HFFc6 (cell line): Measurements from ENCODE around the gene SPOCK1. TPM values are rescaled to one million over a fixed set of nuclear protein-coding genes. Genes with fewer than 3 reads are reported as not detected.
"Not testable (repeated sequence)": the region's sequence is repeated elsewhere in the genome, so short reads cannot be mapped to it uniquely, and the experiment has no call there.

Experiments used
- DNase-seq: peaks from one replicate; pipeline ENCODE4 v3.0.0-alpha.2; 2018
- H3K27ac Mint-ChIP-seq: 2 replicates; pipeline ENCODE4 v1.8.0; 2020; ENCODE audit warnings: mild to moderate bottlenecking, mixed read lengths
- H3K27me3 Mint-ChIP-seq: 2 replicates; pipeline ENCODE4 v1.8.0; 2021; ENCODE audit warnings: mild to moderate bottlenecking, moderate library complexity, mixed read lengths; ENCODE audit not compliant: insufficient read depth
- H3K36me3 Mint-ChIP-seq: 2 replicates; pipeline ENCODE4 v1.8.0; 2021; ENCODE audit warnings: low read depth, mixed read lengths
- H3K4me1 Mint-ChIP-seq: 2 replicates; pipeline ENCODE4 v1.8.0; 2020; ENCODE audit warnings: low read depth, mixed read lengths
- H3K4me3 Mint-ChIP-seq: 2 replicates; pipeline ENCODE4 v1.8.0; 2020; ENCODE audit warnings: mild to moderate bottlenecking, moderate library complexity, mixed read lengths
- H3K9me3 Mint-ChIP-seq: 2 replicates; pipeline ENCODE4 v1.8.0; 2020; ENCODE audit warnings: mild to moderate bottlenecking, mixed read lengths
- long read RNA-seq: library from polyadenylated mRNA; unstranded; transcript quantifications from one replicate; pipeline ENCODE4 v2.0.0, GENCODE V29; 2019
- total RNA-seq, 6 experiments: library from RNA; stranded (reverse); fragmentation: NEBNext Ultra II Directional; extraction: Animal tissue kit (Norgen Biotek cat#: 25700); gene quantifications; 2 replicates in 1 of 6; 3 replicates in 5 of 6; pipeline ENCODE4 v1.2.3, GENCODE V29; 2021
- TF ChIP-seq, protein P1 (sequence below): fragments of 200-600 bp; sonication (generic); IDR thresholded peaks from 2 replicates; pipeline ENCODE4 v1.5.0; 2021; ENCODE audit warnings: antibody characterized with exemption, mild to moderate bottlenecking

The SPOCK1 gene
- 100 to 1,000 TPM; 111 to 170 (median 125) TPM for total RNA-seq
- long read RNA-seq, partial matches to known transcripts = 0 of 9 reads
- long read RNA-seq, other reads (novel, unspliced or antisense) = 9 of 9 reads

DNA sequence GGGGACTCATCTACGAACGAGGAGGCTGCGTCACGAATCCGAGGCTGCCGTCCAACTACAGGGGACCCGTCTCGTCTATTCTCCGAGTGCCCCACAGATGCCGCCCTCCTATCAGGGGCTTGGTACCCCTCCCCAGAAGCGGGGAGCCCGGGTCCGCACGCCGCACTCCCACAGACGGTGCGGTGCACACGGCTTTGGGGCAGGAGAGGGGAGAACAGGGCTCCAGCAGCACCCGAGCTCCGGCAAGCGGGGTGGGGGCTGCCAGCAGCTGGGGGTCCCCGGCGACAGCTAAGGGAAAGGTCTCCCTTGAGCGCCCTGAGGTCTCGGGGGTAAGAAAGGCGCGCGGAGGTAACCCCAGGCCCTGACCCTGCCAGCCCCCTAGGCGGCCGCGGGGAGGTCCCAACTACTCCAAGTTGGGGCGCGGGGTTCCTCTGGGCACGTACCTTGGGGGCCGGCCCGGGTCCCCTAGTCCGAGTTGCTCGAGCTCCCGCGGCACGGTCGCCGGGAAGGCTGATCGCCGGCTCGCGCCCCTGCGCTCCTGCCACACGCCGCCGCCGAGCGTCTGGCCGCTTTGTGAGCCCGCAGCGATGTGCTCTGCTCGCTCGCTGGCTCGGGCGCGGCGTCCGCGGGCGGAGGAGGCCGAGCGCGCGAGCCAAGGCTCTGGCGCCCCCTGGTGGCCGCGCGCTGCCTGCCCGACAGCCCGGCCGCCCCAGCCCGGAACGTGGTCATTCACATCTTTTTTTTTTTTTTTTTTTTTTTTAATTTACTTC, at the start of gene SPOCK1:
SPOCK1 (minus strand) TSS at position 591 of the 770 bp plus-strand sequence.
- Mint-ChIP-seq H3K4me1 (peaks cover 31% of the 10 kb centered on the region), H3K27ac (no peak within 1 kb of the TSS), H3K36me3 (no peaks in the 10 kb centered on the region), H3K27me3 (no peaks in the 10 kb centered on the region; the same call in 1 of the 2 replicates), H3K4me3 (peak within 1 kb of the TSS; percentile 85), H3K9me3 (no peaks in the 10 kb centered on the region)
- TF ChIP-seq, protein P1, sequence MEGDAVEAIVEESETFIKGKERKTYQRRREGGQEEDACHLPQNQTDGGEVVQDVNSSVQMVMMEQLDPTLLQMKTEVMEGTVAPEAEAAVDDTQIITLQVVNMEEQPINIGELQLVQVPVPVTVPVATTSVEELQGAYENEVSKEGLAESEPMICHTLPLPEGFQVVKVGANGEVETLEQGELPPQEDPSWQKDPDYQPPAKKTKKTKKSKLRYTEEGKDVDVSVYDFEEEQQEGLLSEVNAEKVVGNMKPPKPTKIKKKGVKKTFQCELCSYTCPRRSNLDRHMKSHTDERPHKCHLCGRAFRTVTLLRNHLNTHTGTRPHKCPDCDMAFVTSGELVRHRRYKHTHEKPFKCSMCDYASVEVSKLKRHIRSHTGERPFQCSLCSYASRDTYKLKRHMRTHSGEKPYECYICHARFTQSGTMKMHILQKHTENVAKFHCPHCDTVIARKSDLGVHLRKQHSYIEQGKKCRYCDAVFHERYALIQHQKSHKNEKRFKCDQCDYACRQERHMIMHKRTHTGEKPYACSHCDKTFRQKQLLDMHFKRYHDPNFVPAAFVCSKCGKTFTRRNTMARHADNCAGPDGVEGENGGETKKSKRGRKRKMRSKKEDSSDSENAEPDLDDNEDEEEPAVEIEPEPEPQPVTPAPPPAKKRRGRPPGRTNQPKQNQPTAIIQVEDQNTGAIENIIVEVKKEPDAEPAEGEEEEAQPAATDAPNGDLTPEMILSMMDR = peak; percentile 88
- peak; percentile 56 for DNase-seq

DNA sequence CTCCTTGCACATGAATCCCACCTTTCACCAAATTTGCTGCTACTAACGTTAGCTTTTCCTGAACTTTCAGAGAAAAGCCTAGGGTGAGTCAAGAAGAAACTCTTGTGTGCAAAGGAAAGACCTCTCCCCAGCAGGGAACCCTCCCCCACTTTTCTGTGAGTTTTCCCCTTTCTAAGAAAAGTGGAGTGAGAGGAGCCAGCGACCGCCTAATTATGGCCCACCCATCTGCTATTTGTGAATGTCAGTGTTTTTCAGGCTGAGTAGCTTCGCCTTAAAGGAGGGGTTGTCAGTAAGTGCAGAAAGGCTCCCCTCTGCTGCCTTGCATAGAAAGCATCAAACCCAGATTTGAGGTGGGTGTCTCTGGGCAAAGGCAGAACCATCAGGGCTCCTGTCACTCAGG, 46.8 kb upstream of the SPOCK1 start:
- H3K27ac Mint-ChIP-seq = no peak overlapping the region
- peaks cover 9% of the 10 kb centered on the region for H3K4me1 Mint-ChIP-seq
- no peak for DNase-seq
- H3K36me3 Mint-ChIP-seq = no peaks in the 10 kb centered on the region; the same call in 1 of the 2 replicates
- TF ChIP-seq, protein P1 = no peak
- peaks cover 16% of the 10 kb centered on the region; the same call in 1 of the 2 replicates for H3K9me3 Mint-ChIP-seq
- H3K4me3 Mint-ChIP-seq = no peak overlapping the region
- peaks cover 29% of the 10 kb centered on the region for H3K27me3 Mint-ChIP-seq

DNA sequence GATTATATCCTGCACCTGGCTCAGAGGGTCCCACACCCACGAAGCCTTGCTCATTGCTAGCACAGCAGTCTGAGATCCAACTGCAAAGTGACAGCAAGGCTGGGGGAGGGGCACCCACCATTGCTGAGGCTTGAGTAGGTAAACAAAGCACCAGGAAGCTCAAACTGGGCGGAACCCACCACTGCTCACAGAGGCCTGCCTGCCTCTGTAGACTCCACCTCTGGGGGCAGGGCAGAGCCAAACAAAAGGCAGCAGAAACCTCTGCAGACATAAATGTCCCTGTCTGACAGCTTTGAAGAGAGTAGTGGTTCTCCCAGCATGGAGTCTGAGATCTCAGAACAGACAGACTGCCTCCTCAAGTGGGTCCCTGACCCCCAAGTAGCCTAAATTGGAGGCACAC, 36.3 kb upstream of the SPOCK1 start:
- not testable (repeated sequence) for H3K9me3 Mint-ChIP-seq, H3K4me1 Mint-ChIP-seq, H3K4me3 Mint-ChIP-seq, H3K36me3 Mint-ChIP-seq, DNase-seq, H3K27ac Mint-ChIP-seq
- H3K27me3 Mint-ChIP-seq = peaks cover 35% of the 10 kb centered on the region

DNA sequence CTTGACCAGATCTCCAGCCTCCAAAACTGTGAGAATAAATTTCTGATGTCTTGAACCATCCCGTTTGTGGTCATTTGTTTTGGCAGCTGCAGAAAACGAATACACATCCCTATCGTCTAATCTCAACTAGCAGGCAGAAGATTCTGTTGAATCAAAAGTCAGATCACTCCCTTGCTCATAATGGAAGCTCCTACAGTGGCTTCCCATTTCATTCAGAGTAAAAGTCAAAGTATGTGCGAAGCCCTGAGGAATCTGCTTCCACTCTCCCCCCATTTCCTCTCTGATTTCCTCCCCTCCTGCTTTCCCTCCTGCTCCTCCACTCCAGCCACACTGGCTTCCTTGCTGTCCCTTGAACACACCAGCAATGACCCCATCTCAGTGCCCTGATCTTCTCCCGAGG, 34.8 kb upstream of the SPOCK1 start:
- no peak overlapping the region for H3K4me3 Mint-ChIP-seq
- TF ChIP-seq, protein P1 = no peak
- no peaks in the 10 kb centered on the region for H3K36me3 Mint-ChIP-seq
- H3K4me1 Mint-ChIP-seq = no peaks in the 10 kb centered on the region
- H3K27ac Mint-ChIP-seq = no peak overlapping the region
- H3K9me3 Mint-ChIP-seq = no peaks in the 10 kb centered on the region; the same call in 1 of the 2 replicates
- no peak for DNase-seq
- H3K27me3 Mint-ChIP-seq = peaks cover 29% of the 10 kb centered on the region

DNA sequence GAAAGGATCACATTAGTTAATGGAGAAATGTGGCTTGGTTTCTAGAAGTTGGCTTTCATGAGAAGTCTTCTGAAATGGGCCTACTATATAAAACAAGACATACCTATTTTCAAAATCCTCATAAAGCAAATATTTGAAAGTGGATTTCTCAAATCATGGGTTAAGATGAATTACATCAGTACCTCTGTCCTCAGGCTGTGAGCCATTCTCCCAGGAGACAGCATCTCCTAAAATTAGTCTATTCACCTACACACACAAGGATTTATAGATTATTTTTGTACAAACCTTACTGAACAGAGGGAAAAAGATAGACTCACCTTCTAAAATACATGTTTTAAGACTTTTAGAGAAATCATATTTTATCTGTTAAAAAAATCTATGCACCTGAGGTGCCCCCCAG, 32.1 kb upstream of the SPOCK1 start:
- Mint-ChIP-seq H3K4me1 (no peaks in the 10 kb centered on the region), H3K27me3 (peaks cover 39% of the 10 kb centered on the region), H3K4me3 (no peak overlapping the region), H3K9me3 (no peaks in the 10 kb centered on the region; the same call in 1 of the 2 replicates), H3K36me3 (0 out of 2 replicates have a peak, but pooled peaks cover 3% of the 10 kb centered on the region), H3K27ac (no peak overlapping the region)
- DNase-seq = no peak
- TF ChIP-seq, protein P1 = no peak

DNA sequence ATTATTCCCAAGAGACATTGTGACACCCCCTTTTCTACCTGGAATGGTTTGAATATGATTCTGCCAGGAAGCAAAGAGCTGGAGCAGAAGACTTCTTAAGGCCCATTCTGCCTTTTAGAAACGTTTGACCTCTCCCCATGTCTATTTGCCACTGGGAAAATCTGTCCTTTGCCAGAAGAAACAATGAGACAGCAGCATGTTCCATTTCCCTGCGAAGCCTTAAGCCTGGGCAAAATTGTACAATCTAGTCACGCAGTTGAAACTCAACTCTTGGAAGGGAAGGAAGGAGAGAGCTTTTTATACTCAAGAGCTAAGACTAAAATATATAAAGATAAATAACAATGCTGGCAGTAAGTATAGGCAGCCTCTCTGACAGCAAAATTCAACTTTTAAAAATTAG, 22.1 kb upstream of the SPOCK1 start:
- no peak for DNase-seq
- Mint-ChIP-seq H3K9me3 (no peaks in the 10 kb centered on the region; the same call in 1 of the 2 replicates), H3K4me3 (no peak overlapping the region), H3K36me3 (no peaks in the 10 kb centered on the region), H3K4me1 (no peaks in the 10 kb centered on the region), H3K27ac (no peak overlapping the region), H3K27me3 (peaks cover 25% of the 10 kb centered on the region)
- TF ChIP-seq, protein P1 = no peak
